HepG2 (cell line): ENCODE results near the gene PTGES3. TPM values are rescaled to one million over a fixed set of nuclear protein-coding genes. Genes with fewer than 3 reads are reported as not detected.

Experiments used
- ATF7-NPFF ChIP-seq: sonication (generic); formaldehyde crosslinking; IDR thresholded peaks from 2 replicates; pipeline ENCODE4 v1.8.1; 2023; ENCODE audit warnings: mild to moderate bottlenecking, low read depth, missing genetic modification reagents, moderate library complexity
- HMGXB4 ChIP-seq, 2 experiments: sonication (generic) in 1 of 2; formaldehyde crosslinking in 1 of 2; IDR thresholded peaks; 2 replicates each; pipeline versions ENCODE4 v1.4.0 to v1.6.1; 2018 to 2020; ENCODE audit warnings: missing genetic modification reagents in 2 of 2, borderline replicate concordance in 1 of 2, low read depth in 1 of 2, mild to moderate bottlenecking in 1 of 2, missing biosample characterization in 1 of 2
- HNRNPK ChIP-seq: fragments of 200-400 bp; formaldehyde crosslinking; IDR thresholded peaks from 2 replicates; pipeline ENCODE4 v1.6.1; 2018; ENCODE audit warnings: low read length, low read depth, moderate library complexity, mild to moderate bottlenecking; ENCODE audit not compliant: poor library complexity, severe bottlenecking
- KMT2A ChIP-seq: sonication (generic); formaldehyde crosslinking; IDR thresholded peaks from 2 replicates; pipeline ENCODE4 v1.4.0; 2020; ENCODE audit warnings: missing genetic modification reagents
- MED1 ChIP-seq: sonication (generic); formaldehyde crosslinking; IDR thresholded peaks from 2 replicates; pipeline ENCODE4 v1.4.0; 2020; ENCODE audit warnings: missing genetic modification reagents
- RAD21 ChIP-seq: fragments of 450-650 bp; formaldehyde crosslinking; IDR thresholded peaks from 2 replicates; pipeline ENCODE4 v1.5.0; 2020; ENCODE audit warnings: mild to moderate bottlenecking
- TEF ChIP-seq: sonication (generic); formaldehyde crosslinking; IDR thresholded peaks from 2 replicates; pipeline ENCODE4 v1.5.0; 2020; ENCODE audit warnings: missing genetic modification reagents
- THAP8 ChIP-seq: sonication (generic); formaldehyde crosslinking; IDR thresholded peaks from 2 replicates; pipeline ENCODE4 v1.5.1; 2020; ENCODE audit warnings: missing genetic modification reagents, mild to moderate bottlenecking, borderline replicate concordance
- ZBTB37 ChIP-seq: sonication (generic); formaldehyde crosslinking; IDR thresholded peaks from 2 replicates; pipeline ENCODE4 v1.4.0; 2020; ENCODE audit warnings: mild to moderate bottlenecking, missing genetic modification reagents
- ZFP36L1 ChIP-seq: sonication (generic); formaldehyde crosslinking; IDR thresholded peaks from 2 replicates; pipeline ENCODE4 v1.8.0; 2022; ENCODE audit warnings: mild to moderate bottlenecking, missing genetic modification reagents, moderate library complexity
- ZNF335 ChIP-seq: sonication (generic); formaldehyde crosslinking; IDR thresholded peaks from 2 replicates; pipeline ENCODE4 v1.4.0; 2020; ENCODE audit warnings: missing genetic modification reagents
- ZNF383 ChIP-seq: sonication (generic); formaldehyde crosslinking; IDR thresholded peaks from 2 replicates; pipeline ENCODE4 v1.4.0; 2020; ENCODE audit warnings: missing genetic modification reagents, mild to moderate bottlenecking, borderline replicate concordance
- ZNF407 ChIP-seq: sonication (generic); formaldehyde crosslinking; IDR thresholded peaks from one replicate; pipeline ENCODE4 v1.5.1; 2020; ENCODE audit warnings: mild to moderate bottlenecking, missing genetic modification reagents; ENCODE audit errors: not compliant biosample characterization
- ZNF543 ChIP-seq: sonication (generic); formaldehyde crosslinking; IDR thresholded peaks from 2 replicates; pipeline ENCODE4 v1.4.0; 2020; ENCODE audit warnings: mild to moderate bottlenecking, missing genetic modification reagents
- polyA plus RNA-seq, 8 experiments: library from polyadenylated mRNA; depleted of rRNA in 3 of 8; stranded (reverse) in 7 of 8; unstranded in 1 of 8; fragments of >200 nt; fragmentation: Illumina TruSeq in 4 of 8; extraction: Trizol in 4 of 8; gene quantifications; 2 replicates each; pipeline versions ENCODE4 v1.2.1 to v1.2.3, GENCODE V29; 2011 to 2016; ENCODE audit warnings: low read depth in 4 of 8, missing spikeins in 1 of 8, mixed read lengths in 1 of 8; ENCODE audit not compliant: insufficient read depth in 1 of 8
- total RNA-seq, 5 experiments: library from RNA; depleted of rRNA; stranded (reverse); fragments of >200 nt; fragmentation: Illumina TruSeq; extraction: Trizol; gene quantifications; 2 replicates each; pipeline ENCODE4 v1.2.3, GENCODE V29; 2016; ENCODE audit warnings: low read depth in 1 of 5

Gene PTGES3
- total and polyA plus RNA-seq, 2 of the 13 experiments (the other 11 are each of a cell fraction or from before 2014, with no cell fraction given) = 54.4 to 159 TPM

GRCh38 chr12:56628671-56629458 is 59.2 kb downstream of the PTGES3 start (continued):
- TF ChIP-seq THAP8 (CRISPR knock-in tag) = no peak
- TF ChIP-seq TEF (CRISPR knock-in tag) = no peak
- no peak for TF ChIP-seq ZFP36L1 (CRISPR knock-in tag)
- no peak for TF ChIP-seq ZNF383
- TF ChIP-seq ZNF335 (CRISPR knock-in tag) = 0 out of 2 replicates have a peak, but pooled peaks have one; percentile 64
- TF ChIP-seq ZNF543 (CRISPR knock-in tag) = no peak
- no peak for TF ChIP-seq RAD21 (CRISPR knock-in tag)
- TF ChIP-seq ZBTB37 (CRISPR knock-in tag) = no peak
- TF ChIP-seq HNRNPK = no peak
- TF ChIP-seq MED1 (CRISPR knock-in tag) = 0 out of 2 replicates have a peak, but pooled peaks have one; percentile 21
- 0 out of 2 replicates have a peak, but pooled peaks have one; percentile 64 for TF ChIP-seq KMT2A (CRISPR knock-in tag)
- no peak for TF ChIP-seq ATF7-NPFF
- TF ChIP-seq HMGXB4 (CRISPR knock-in tag; IDR thresholded peaks at IDR 0.05; ENCODE audit: borderline replicate concordance in 1 of 2, low read depth in 1 of 2) = peak in 1 of 2 experiments; percentile 26; a peak in 2 of 4 replicates
- TF ChIP-seq ZNF407 (CRISPR knock-in tag) = no peak
